BE2C (cell line): ENCODE results near the gene FXYD5.

Experiments used
- DNase-seq: peaks from one replicate; pipeline ENCODE4 v3.0.0-alpha.2; 2020
- H3K27me3 ChIP-seq: fragments of 250-450 bp; sonication (Bioruptor Pico); 2 replicates; pipeline ENCODE4 v1.5.1; 2020; ENCODE audit warnings: mild to moderate bottlenecking
- H3K36me3 ChIP-seq: fragments of 250-450 bp; sonication (Bioruptor Pico); 2 replicates; pipeline ENCODE4 v1.5.1; 2020; ENCODE audit warnings: mild to moderate bottlenecking
- H3K4me1 ChIP-seq: fragments of 250-450 bp; sonication (Bioruptor Pico); 2 replicates; pipeline ENCODE4 v1.5.1; 2020
- H3K4me3 ChIP-seq: 2 replicates; pipeline ENCODE4 v1.5.1; 2011; ENCODE audit warnings: low read depth, low read length
- H3K9me3 ChIP-seq: fragments of 250-450 bp; sonication (Bioruptor Pico); 2 replicates; pipeline ENCODE4 v1.5.1; 2020
- CTCF ChIP-seq: IDR thresholded peaks from 2 replicates; pipeline ENCODE4 v1.5.1; 2012; ENCODE audit warnings: mild to moderate bottlenecking, low read depth, low read length

Gene FXYD5

GRCh38 chr19:35216016-35216832 is 61.7 kb downstream of the FXYD5 start:
- no peak overlapping the region for H3K4me3 ChIP-seq
- no peaks in the 10 kb centered on the region for H3K27me3 ChIP-seq
- H3K36me3 ChIP-seq = no peaks in the 10 kb centered on the region
- DNase-seq = no peak
- no peaks in the 10 kb centered on the region for H3K9me3 ChIP-seq
- peaks cover 3% of the 10 kb centered on the region for H3K4me1 ChIP-seq
- TF ChIP-seq CTCF = no peak

- TF ChIP-seq CTCF = no peak
- no peak overlapping the region for H3K4me3 ChIP-seq
- no peaks in the 10 kb centered on the region for H3K9me3 ChIP-seq
- no peaks in the 10 kb centered on the region for H3K36me3 ChIP-seq
- no peak for DNase-seq
- H3K27me3 ChIP-seq = no peaks in the 10 kb centered on the region
- H3K4me1 ChIP-seq = peaks cover 3% of the 10 kb centered on the region
Observed at GRCh38 chr19:35216833-35217648, 62.5 kb downstream of the FXYD5 start.

GRCh38 chr19:35217649-35217990 is 63.1 kb downstream of the FXYD5 start:
- no peaks in the 10 kb centered on the region for H3K9me3 ChIP-seq
- DNase-seq = no peak
- TF ChIP-seq CTCF = no peak
- no peak overlapping the region for H3K4me3 ChIP-seq
- H3K36me3 ChIP-seq = no peaks in the 10 kb centered on the region
- H3K4me1 ChIP-seq = peaks cover 3% of the 10 kb centered on the region
- no peaks in the 10 kb centered on the region for H3K27me3 ChIP-seq

GRCh38 chr19:35219008-35219407 is 64.5 kb downstream of the FXYD5 start:
- Histone ChIP-seq H3K4me3 (no peak overlapping the region), H3K36me3 (no peaks in the 10 kb centered on the region), H3K4me1 (no peaks in the 10 kb centered on the region; the same call in 1 of the 2 replicates), H3K27me3 (no peaks in the 10 kb centered on the region), H3K9me3 (no peaks in the 10 kb centered on the region)
- DNase-seq = no peak
- no peak for TF ChIP-seq CTCF
